GM21737 (cell line): ENCODE results near the gene STOM.
"Not testable (repeated sequence)": the region's sequence is repeated elsewhere in the genome, so short reads cannot be mapped to it uniquely, and the experiment has no call there.

ENCODE experiments used
- ATAC-seq: cut with Tn5 transposase; IDR thresholded peaks from one replicate; pipeline ENCODE4 v1.9.1; 2021; ENCODE audit warnings: mild to moderate bottlenecking, moderate library complexity; ENCODE audit not compliant: unreplicated experiment

Gene STOM, protein sequence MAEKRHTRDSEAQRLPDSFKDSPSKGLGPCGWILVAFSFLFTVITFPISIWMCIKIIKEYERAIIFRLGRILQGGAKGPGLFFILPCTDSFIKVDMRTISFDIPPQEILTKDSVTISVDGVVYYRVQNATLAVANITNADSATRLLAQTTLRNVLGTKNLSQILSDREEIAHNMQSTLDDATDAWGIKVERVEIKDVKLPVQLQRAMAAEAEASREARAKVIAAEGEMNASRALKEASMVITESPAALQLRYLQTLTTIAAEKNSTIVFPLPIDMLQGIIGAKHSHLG

DNA sequence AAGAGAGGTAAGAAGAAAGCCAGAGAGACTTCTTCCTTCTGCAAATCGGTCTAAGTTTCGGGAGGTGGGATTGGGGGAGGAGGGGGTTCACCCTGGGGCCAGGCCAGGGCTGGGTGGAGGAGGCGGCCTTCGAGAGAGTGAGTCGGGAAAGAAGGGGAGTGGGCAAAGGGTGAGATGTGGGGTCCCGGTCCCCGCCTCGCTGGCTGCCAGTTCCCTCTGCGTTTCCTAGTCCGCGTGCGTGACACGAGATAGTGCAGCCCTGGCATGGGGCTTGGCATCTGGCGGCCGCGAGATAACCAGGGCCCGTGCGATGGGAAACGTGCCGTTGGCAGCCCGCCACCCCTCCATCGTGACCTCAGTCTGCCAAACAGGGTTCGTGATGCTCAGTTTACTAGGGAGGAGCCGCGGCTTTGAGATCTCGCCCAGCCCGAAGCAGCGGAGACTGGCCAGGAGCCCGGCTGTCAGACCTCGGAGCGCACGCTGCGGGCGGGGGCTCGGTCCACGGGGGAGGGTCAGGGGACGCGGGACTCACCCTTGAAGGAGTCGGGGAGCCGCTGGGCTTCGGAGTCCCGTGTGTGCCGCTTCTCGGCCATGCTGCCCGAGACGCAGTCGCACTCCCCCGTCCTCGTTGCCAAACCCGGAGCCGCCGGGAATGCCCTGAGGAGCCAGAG, at the start of gene STOM:
STOM (minus strand) TSS at position 656 of the 671 bp plus-strand sequence; CDS start at position 593, 63 bp downstream.
- ATAC-seq, result peak; percentile 43

DNA sequence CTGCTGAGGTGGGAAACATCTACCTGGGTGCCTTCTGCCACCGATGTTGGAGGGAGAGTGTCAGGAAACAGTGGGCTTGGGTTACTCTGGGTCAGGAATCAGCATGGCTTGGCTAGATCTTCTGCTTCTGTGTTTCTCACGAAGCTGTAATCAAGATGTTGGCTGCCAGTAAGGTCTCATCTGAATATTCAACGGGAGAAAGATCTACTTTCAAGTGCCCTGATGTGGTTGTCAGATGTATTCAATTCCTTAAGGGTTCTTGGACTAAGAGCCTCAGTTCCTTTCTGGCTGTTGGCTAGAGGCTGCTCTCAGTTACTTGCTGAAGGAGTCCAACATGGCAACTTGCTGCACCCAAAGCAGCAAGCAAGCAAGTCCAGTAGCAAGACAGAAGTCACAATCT, 41.9 kb upstream of the STOM start:
- no peak for ATAC-seq

DNA sequence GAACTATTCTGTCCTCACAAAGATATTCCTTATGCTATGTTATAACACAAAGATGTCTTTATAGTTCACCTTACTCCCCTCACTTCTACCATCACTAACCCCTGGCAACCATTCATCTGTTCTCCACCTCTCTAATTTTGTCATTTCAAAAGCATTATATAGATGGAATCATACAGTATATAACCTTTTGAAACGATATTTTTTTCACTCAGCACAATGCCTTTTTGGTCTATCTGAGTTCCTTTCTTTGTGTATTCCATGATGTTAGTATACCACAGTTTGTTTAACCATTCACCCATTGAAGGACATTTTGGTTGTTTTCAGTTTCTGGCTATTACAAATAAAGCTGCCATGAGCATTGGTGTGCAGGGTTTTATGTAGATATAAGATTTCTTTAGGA, 35.8 kb upstream of the STOM start:
- ATAC-seq, result no peak

DNA sequence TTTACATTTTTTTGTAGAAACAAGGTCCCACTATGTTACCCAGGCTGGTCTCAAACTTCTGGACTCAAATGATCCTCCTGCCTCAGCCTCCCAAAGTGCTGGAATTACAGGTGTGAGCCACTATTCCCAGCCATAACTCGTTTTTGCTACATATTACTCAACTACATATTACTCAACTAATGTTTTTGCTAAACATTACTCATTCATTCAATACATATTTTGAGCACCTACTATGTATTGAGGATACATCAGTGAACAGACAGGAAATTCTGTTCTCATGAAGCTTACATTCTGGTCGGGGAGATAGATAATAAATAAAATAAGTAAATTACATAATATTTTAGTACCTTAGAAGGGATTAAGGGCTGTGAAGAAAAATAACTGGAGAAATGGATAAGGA, 34.9 kb upstream of the STOM start:
- ATAC-seq, result no peak

DNA sequence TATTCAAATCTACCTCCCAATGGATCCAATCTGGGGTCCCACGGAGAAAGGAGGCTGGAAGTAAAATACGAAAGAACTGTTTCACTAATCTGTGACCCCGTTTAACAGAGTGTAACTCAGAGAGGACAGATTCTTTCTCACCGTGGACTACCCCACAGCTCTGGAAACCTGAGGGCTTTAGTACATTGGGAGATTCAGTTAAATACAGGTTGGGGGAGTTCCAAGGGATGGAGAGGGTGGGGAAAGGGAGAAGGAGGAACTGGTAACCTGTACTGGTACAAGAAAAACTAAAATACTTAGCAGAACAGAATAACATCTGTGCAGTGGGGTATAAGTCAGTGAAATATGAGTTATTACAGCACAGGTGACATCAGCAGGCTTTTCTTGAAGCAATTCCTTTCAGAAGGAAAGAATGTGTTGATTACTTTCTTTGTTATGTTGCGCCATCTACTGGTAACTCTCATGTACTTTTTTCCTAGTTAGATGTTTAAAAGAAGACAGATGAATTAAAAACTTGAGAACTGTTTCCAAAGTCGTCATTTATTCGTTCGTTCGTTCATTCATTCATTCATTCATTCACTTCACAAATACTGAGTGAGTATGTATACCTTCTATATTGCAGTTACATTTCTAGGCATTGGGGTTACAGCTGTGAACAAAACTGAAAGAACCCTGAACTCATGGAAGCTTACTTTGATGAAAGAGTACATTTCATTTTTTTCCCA, 30.0 kb upstream of the STOM start:
- no peak for ATAC-seq

DNA sequence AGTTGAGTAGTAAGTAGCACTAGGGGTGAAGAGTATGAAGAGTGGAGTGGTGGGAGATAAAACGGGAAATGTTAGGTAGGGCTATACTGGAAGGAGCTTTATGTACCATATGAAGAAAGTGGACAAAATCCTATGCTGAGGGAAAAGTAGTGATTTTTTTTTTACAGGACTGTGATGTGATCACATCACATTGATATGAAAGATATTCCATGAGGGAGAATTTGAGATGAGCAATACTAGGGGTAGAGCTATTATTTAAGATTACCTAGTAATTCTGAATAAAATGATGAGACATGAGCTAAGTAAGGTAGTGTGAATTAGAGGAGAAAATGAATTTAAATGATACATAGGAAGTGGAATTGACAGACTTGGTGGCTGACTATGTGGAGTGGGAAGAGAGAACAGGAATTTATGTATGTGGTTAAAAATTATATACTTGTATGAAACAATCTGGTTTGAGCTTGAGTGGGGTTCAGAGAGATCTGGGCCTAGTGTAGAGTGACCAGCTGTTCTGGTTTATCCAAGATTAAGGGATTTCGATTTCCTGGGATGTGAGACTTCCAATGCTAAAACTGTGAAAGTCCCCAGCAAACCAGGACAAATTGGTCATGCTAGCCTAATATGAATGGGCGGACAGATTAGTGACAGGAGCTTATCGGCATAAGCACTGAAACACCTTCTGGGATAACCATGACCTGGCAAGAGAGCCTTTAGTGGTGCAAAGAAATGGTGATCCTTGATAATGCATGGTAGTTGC, 29.3 kb upstream of the STOM start:
- no peak for ATAC-seq

DNA sequence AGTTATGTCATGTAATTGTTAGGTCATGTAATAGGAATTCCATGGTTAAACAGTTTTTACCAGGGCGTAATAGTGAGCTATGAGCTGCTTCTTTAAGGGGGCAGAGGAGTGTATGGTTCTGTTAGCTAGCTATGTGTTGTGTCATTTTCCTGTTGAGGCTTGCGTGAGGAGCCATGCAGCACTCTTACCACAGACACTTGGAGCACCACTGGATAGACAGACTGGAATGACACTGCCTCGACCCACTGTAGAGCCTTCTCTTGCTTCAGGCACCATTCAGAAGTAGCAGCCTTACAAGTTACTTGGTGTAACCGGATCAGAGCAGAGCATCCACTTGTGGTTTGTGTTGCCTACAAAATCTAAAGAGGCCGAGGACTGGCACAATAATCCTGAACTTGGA, 28.3 kb upstream of the STOM start:
- ATAC-seq, result no peak

DNA sequence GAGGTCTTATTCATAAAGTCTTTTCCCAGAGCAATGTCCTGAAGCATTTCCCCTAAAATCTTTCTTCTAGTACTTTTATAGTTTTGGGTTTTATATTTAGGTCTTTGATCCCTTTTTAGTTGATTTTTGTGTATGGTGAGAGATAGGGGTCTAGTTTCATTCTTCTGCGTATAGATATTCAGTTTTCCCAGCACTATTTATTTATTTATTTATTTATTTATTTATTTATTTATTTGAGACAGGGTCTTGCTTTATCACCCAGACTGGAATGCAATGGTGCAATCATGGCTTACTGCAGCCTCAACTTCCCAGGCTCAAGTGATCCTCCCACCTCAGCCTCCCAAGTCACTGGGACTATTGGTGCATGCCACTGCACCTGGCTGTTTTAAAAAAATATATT, 27.2 kb upstream of the STOM start:
- ATAC-seq, result not testable (repeated sequence)

DNA sequence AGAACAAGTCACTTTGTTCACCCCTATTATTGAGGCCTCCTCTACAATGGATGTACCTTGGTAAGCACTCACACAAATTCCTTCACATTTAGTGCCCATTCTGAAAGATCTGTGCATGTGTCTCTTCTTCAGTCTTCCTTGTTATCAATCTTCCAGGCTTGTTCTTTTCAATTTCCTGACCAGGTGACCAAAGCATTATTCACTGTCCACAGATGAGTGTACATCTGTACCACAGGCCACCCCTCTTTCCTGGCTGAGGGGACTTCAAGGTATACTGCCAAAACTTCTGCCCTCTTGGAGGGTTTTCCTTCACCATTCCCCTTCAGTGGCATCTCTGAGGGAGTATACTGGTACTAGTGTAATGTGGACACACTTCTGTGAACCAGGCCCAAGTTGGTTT, 25.5 kb upstream of the STOM start:
- no peak for ATAC-seq

DNA sequence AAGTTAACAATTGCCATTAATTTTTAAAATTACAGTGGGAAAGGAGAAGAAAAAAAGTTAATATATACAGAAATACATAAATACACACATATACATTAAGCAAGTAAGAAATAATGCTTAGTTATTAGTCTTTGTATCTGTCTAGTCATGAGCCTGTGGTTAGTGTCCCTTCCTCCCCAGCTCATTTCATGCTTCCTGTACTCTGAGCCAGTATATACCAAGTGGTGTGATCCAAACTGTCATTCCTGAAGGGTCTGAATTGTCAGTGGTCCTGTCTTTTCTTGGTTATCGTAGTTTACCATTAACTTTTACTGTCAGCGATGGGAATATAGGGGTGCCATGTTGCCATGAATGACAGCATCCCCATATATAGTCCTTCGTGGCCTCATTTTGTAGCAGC, 24.2 kb upstream of the STOM start:
- ATAC-seq, result no peak

DNA sequence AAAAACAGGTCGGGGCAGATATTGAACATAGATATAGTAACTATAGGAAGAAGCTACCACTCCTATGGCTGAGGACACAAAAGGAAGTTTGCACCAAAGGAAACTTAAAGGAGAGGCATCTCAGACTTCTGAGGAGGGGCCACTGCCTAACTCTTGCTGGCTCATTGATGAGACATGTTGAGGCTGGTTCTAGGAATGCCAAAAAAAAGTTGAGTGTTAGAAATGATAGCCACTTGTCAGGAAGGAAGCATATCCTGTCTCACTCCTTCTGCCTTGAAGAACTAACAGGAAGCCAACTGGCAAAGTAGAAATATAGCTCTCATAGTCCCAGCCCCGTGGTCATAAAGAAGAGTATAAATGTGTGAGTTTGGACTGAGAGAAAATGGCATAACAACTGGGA, 23.3 kb upstream of the STOM start:
- ATAC-seq, result no peak

DNA sequence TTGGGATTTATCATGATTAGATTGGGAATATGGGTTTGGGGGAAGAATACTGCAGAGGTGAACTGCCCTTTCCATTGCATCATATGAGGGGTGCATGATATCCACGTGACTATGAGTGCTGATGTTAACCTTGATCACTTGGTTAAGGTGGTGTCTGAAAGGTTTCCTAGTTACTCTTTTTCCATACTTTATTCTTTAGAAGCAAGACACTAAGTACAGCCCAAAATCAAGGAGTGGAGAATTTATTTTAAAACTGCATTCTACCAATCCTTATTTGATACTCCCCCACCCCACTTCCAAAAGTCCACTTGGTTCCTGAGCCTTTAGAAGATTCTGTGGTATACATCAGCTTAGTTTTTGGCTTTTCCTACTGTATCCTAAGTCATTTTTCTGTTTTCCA, 20.3 kb upstream of the STOM start:
- no peak for ATAC-seq

DNA sequence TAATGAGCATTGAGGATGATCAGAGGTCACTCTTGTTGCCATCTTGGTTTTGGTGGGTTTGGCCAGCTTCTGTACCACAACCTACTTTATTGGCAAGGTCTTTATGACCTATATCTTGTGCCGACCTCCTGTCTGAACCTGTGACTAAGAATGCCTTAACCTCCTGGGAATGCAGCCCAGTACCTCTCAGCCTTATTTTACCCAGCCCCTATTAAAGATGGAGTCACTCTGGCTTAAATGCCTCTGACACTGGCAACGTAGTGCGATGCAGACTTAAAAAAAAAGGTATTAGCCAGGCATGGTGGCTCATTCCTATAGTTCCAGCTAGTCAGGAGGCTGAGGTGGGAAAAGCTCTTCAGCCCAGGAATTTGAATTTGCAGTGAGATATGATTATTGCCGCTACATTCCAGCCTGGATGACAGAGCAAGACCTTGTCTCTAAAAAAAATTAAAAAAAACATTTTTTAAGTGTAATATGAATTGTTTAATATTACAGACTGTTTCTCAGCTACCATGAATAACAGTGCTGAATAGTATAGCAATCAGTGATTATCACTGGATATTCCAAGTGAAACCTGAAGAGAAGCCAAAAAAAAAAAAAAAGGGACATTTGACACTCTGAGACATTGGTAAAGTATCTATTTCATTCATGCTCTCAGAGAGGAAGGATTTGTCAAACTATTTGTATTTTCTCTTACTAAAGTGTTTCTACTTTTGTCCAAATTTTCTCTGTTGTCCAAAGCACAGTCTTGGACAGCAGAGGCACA, 18.3 kb upstream of the STOM start:
- ATAC-seq, result no peak

DNA sequence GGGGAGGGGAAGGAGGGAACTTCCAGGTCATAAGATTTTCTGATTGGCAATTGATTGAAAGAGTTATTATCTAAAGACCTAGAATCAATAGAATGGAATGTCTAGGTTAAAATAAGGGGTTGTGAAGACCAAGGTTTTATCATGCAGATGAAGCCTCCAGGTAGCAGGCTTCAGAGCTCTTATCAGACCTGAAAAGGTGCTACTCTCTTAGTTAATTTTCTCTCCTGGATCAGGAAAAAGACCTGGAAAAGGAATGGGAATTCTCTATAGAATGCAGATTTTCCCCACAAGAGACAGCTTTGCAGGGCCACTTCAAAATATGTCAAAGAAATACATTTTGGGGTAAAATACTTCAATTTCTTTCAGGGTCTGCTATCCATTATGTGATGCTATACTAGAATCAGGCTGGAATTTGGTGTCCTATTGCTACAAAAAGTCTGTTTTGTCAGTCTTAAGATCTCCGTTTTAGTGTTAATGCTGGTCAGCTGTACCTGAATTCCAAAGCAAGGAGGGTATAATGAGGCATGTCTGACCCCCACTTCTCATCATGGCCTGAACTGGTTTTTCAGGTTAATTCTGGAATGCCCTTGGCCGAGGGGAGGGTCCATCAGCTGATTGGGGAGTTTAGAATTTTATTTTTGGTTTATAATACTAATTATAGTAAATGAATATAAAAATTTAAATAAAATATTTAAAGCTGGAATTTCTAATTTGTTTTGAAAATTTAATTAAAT, 16.6 kb upstream of the STOM start:
- ATAC-seq, result no peak

DNA sequence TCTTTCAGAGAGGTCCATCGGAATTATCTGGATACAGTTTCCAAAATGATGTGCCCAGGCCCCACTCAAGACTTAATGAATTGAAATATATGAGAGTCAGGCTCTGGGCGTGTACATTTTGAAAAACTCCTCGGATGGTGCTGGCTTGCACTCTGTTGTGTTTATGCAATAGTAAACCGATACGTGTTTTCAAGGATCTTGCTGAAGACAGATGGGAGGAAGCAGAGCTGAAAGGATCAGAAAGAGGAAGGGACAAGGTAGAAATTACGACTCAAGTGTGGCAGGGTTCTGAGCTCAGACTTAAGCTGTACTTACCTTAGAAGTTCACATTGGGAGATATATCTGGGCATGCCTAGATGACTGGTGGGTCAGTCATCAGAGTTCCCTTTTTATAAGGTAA, 13.7 kb upstream of the STOM start:
- no peak for ATAC-seq

DNA sequence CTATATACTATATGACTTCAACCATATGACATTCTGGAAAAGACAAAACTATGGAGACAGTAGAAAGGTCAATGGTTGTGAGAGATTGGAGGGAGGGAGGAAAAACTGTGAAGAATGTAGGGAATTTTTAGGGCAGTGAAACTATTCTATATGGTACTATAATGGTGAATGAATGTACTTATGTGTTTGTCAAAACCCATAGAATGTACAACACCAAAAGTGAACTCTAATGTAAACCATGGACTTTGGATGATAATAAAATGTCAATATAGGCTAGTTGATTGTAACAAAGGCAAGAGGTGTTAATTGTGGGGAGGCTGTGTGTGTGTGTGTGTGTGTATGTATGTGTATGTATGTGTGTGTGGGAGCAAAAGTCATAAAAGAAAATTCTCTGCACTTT, 10.8 kb upstream of the STOM start:
- no peak for ATAC-seq

DNA sequence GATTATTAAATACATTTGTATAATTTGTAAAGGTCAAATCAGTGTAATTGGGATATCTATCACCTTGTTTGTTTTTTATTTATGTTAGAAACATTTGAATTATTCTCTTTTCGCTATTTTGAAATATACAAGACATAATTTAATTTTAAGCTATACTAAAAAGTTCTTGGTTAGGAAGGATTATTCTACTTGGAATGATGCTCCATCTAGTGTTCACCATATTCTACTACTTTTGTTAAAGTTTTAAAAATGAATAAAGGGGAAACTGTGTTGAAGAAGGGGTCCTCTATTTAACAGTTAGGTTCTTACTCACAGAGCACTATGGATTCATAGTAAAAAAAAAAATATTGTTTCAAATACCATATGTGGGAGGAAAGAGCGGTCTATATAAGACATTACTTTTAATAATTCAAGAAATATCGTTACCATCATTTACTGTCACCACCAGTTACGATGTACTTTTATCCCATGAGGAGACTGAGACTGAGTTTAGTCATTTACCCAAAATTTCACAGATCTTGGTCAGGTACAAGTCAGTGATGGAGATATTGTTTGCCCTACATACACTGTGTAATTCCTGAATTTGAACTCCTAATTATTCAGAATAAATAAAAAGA, 6.3 kb upstream of the STOM start:
- no peak for ATAC-seq

DNA sequence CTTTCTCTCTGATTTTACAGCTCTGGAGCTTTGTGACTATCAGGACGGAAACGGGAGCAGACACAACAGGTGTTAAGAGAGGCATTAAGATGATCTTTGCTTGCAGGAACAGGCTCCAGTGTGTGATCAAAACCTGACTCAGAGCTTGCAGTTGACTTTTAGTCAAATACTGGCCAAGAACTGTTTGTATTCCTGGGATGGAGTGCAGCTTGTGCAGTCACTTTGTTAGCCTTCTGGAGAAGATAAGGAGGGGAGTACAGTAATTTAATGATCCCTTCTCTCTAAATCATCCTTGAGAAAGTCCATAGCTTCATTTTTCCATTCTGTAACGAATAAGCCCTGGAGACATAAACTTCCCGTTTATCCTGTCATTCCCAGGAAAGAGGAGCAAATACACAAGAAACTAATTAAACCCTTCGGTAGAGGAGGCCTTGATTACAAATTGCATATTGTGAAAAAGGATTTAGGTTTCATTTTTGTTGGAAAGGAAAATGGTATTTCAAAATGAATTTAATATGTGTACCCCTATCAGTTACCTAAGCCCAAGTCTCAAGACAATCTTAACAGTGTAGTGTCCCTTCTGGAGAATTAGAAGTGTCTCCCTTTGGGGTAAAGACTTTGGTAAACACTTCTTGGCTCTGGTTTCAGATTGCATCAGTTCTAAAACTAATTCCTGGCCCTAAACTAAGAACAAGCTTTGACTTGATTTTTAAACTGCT, 3.1 kb upstream of the STOM start:
- ATAC-seq, result no peak
